OCI-LY7 (cell line): ENCODE results near the gene MSH3.

Experiments used
- CTCF ChIP-seq: fragments of 200-600 bp; sonication (generic); conservative IDR thresholded peaks from 2 replicates; pipeline ENCODE4 v1.5.1; 2014; ENCODE audit warnings: mild to moderate bottlenecking, antibody characterized with exemption, low read length, moderate library complexity, mixed read lengths
- EZH2phosphoT487 ChIP-seq: fragments of 200-600 bp; sonication (generic); IDR thresholded peaks from 2 replicates; pipeline ENCODE4 v1.6.1; 2018; ENCODE audit warnings: low read depth, borderline replicate concordance, mild to moderate bottlenecking, mixed run types, antibody characterized with exemption, low read length, moderate library complexity, mixed read lengths

- TF ChIP-seq CTCF, result no peak
- TF ChIP-seq EZH2phosphoT487, result no peak
These were observed 99.3 kb downstream of the MSH3 start for GRCh38 chr5:80753712-80754111.
